PFSK-1 (cell line): ENCODE measurements around the gene AKAP13.

Experiments used
- FOXP2 ChIP-seq: optimal IDR thresholded peaks from 2 replicates; pipeline ENCODE3; 2011; ENCODE audit warnings: borderline replicate concordance, control low read depth, inconsistent platforms; ENCODE audit not compliant: insufficient read depth; ENCODE audit errors: extremely low read length, extremely low read depth
- POLR2AphosphoS5 ChIP-seq: IDR thresholded peaks from 2 replicates; pipeline ENCODE4 v1.6.1; 2012; ENCODE audit warnings: low read depth, mild to moderate bottlenecking, control low read depth, low read length, moderate library complexity
- REST ChIP-seq, 2 experiments: IDR thresholded peaks; 2 replicates each; pipeline versions ENCODE4 v1.6.1 to v1.8.0; 2011 to 2012; ENCODE audit warnings: low read depth in 2 of 2, low read length in 2 of 2, control low read depth in 1 of 2, inconsistent platforms in 1 of 2, mild to moderate bottlenecking in 1 of 2, moderate library complexity in 1 of 2; ENCODE audit not compliant: insufficient read depth in 1 of 2
- SIN3A ChIP-seq: IDR thresholded peaks from 2 replicates; pipeline ENCODE4 v1.6.1; 2012; ENCODE audit warnings: mild to moderate bottlenecking, low read length, moderate library complexity, borderline replicate concordance; ENCODE audit not compliant: insufficient read depth
- TAF1 ChIP-seq: IDR thresholded peaks from 2 replicates; pipeline ENCODE4 v1.6.1; 2012; ENCODE audit warnings: low read length, control low read depth, borderline replicate concordance; ENCODE audit not compliant: insufficient read depth

AKAP13 gene

GRCh38 chr15:85482894-85483293 is 102.5 kb downstream of the AKAP13 start:
- no peak for TF ChIP-seq SIN3A
- no peak for TF ChIP-seq REST (IDR thresholded peaks at IDR 0.05; ENCODE audit: insufficient read depth in 1 of 2, low read depth in 2 of 2, low read length in 2 of 2)
- no peak for TF ChIP-seq FOXP2
- TF ChIP-seq POLR2AphosphoS5, result no peak
- no peak for TF ChIP-seq TAF1

GRCh38 chr15:85485956-85486567 is 105.7 kb downstream of the AKAP13 start:
- TF ChIP-seq POLR2AphosphoS5, result no peak

GRCh38 chr15:85488997-85489396 is 108.6 kb downstream of the AKAP13 start:
- TF ChIP-seq FOXP2 (no peak), REST (IDR thresholded peaks at IDR 0.05; ENCODE audit: insufficient read depth in 1 of 2, low read depth in 2 of 2, low read length in 2 of 2) (no peak), SIN3A (no peak), TAF1 (no peak)

GRCh38 chr15:85489773-85490493 is 109.5 kb downstream of the AKAP13 start:
- TF ChIP-seq SIN3A (no peak), POLR2AphosphoS5 (no peak), FOXP2 (no peak), TAF1 (no peak), REST (IDR thresholded peaks at IDR 0.05; ENCODE audit: insufficient read depth in 1 of 2, low read depth in 2 of 2, low read length in 2 of 2) (no peak)

- TF ChIP-seq TAF1 (no peak), FOXP2 (no peak), SIN3A (no peak)
Observed at GRCh38 chr15:85490856-85491255, 110.5 kb downstream of the AKAP13 start.

GRCh38 chr15:85491691-85492090 is 111.3 kb downstream of the AKAP13 start:
- TF ChIP-seq FOXP2 (no peak), TAF1 (no peak), REST (IDR thresholded peaks at IDR 0.05; ENCODE audit: insufficient read depth in 1 of 2, low read depth in 2 of 2, low read length in 2 of 2) (no peak), POLR2AphosphoS5 (no peak), SIN3A (no peak)
